Neuron (in vitro differentiated cells): ENCODE data around the gene CIDEA.

Experiments
- H2AFZ ChIP-seq: one replicate; pipeline ENCODE4 v1.6.1; 2013; ENCODE audit warnings: low read depth, mild to moderate bottlenecking, inconsistent platforms, low read length, moderate library complexity
- H3K27me3 ChIP-seq: one replicate; pipeline ENCODE4 v1.6.1; 2013; ENCODE audit warnings: low read length; ENCODE audit not compliant: insufficient read depth
- H3K36me3 ChIP-seq: one replicate; pipeline ENCODE4 v1.6.1; 2013; ENCODE audit warnings: low read length; ENCODE audit not compliant: insufficient read depth
- H3K4me1 ChIP-seq: one replicate; pipeline ENCODE4 v1.6.1; 2013; ENCODE audit warnings: low read length; ENCODE audit not compliant: insufficient read depth
- H3K4me3 ChIP-seq: 2 replicates; pipeline ENCODE4 v1.5.1; 2013; ENCODE audit warnings: mild to moderate bottlenecking, low read length, moderate library complexity
- H3K9me3 ChIP-seq: one replicate; pipeline ENCODE4 v1.6.1; 2013; ENCODE audit warnings: low read length

The CIDEA gene

GRCh38 chr18:12264864-12265263 lies 10.7 kb downstream of the CIDEA start:
- Histone ChIP-seq H3K36me3 (no peaks in the 10 kb centered on the region), H3K4me1 (no peaks in the 10 kb centered on the region), H3K27me3 (peaks cover 12% of the 10 kb centered on the region), H2AFZ (no peak overlapping the region), H3K9me3 (no peaks in the 10 kb centered on the region), H3K4me3 (no peak overlapping the region)

GRCh38 chr18:12271376-12272235 lies 17.4 kb downstream of the CIDEA start:
- H2AFZ ChIP-seq, result peak overlapping the region; percentile 100
- H3K4me1 ChIP-seq, result no peaks in the 10 kb centered on the region
- H3K27me3 ChIP-seq, result no peaks in the 10 kb centered on the region
- H3K9me3 ChIP-seq, result no peaks in the 10 kb centered on the region
- no peaks in the 10 kb centered on the region for H3K36me3 ChIP-seq
- H3K4me3 ChIP-seq, result peak overlapping the region; percentile 64

- Histone ChIP-seq H3K27me3 (no peaks in the 10 kb centered on the region), H3K4me3 (no peak overlapping the region), H3K9me3 (no peaks in the 10 kb centered on the region), H2AFZ (no peak overlapping the region), H3K4me1 (peaks cover 12% of the 10 kb centered on the region), H3K36me3 (no peaks in the 10 kb centered on the region)
Observed at GRCh38 chr18:12274793-12275192, 20.6 kb downstream of the CIDEA start.

GRCh38 chr18:12276736-12277554 lies 22.8 kb downstream of the CIDEA start:
- Histone ChIP-seq H3K4me1 (peaks cover 12% of the 10 kb centered on the region), H3K4me3 (no peak overlapping the region), H2AFZ (no peak overlapping the region), H3K36me3 (no peaks in the 10 kb centered on the region), H3K9me3 (no peaks in the 10 kb centered on the region), H3K27me3 (no peaks in the 10 kb centered on the region)

- H3K4me1 ChIP-seq, result peaks cover 21% of the 10 kb centered on the region
- H3K4me3 ChIP-seq, result peak overlapping the region; percentile 50
- no peaks in the 10 kb centered on the region for H3K9me3 ChIP-seq
Observed at GRCh38 chr18:12278215-12278671, 24.1 kb downstream of the CIDEA start.

GRCh38 chr18:12278741-12279682 lies 24.9 kb downstream of the CIDEA start:
- Histone ChIP-seq H3K27me3 (no peaks in the 10 kb centered on the region), H3K9me3 (no peaks in the 10 kb centered on the region), H3K36me3 (no peaks in the 10 kb centered on the region), H3K4me1 (peaks cover 21% of the 10 kb centered on the region), H3K4me3 (peak overlapping the region; percentile 50), H2AFZ (peak overlapping the region; percentile 62)

More at GRCh38 chr18:12278215-12278671, 24.1 kb downstream of the CIDEA start:
- Histone ChIP-seq H2AFZ (peak overlapping the region; percentile 62), H3K36me3 (no peaks in the 10 kb centered on the region), H3K27me3 (no peaks in the 10 kb centered on the region)

- Histone ChIP-seq H3K4me1 (peaks cover 21% of the 10 kb centered on the region), H3K27me3 (peaks cover 6% of the 10 kb centered on the region), H2AFZ (no peak overlapping the region), H3K9me3 (no peaks in the 10 kb centered on the region), H3K36me3 (no peaks in the 10 kb centered on the region), H3K4me3 (no peak overlapping the region)
Observed at GRCh38 chr18:12279781-12280531, 25.8 kb downstream of the CIDEA start.

GRCh38 chr18:12281861-12282260 lies 27.7 kb downstream of the CIDEA start:
- Histone ChIP-seq H3K4me3 (no peak overlapping the region), H3K36me3 (no peaks in the 10 kb centered on the region), H2AFZ (no peak overlapping the region), H3K9me3 (no peaks in the 10 kb centered on the region), H3K4me1 (peaks cover 21% of the 10 kb centered on the region), H3K27me3 (peaks cover 12% of the 10 kb centered on the region)

- peaks cover 18% of the 10 kb centered on the region for H3K27me3 ChIP-seq
- no peaks in the 10 kb centered on the region for H3K9me3 ChIP-seq
- peaks cover 22% of the 10 kb centered on the region for H3K4me1 ChIP-seq
- H3K36me3 ChIP-seq, result no peaks in the 10 kb centered on the region
- H3K4me3 ChIP-seq, result no peak overlapping the region
- no peak overlapping the region for H2AFZ ChIP-seq
Observed at GRCh38 chr18:12282442-12283039, 28.4 kb downstream of the CIDEA start.

- Histone ChIP-seq H3K27me3 (peaks cover 26% of the 10 kb centered on the region), H3K9me3 (no peaks in the 10 kb centered on the region), H3K4me3 (no peak overlapping the region), H3K36me3 (no peaks in the 10 kb centered on the region), H2AFZ (no peak overlapping the region), H3K4me1 (peaks cover 26% of the 10 kb centered on the region)
Observed at GRCh38 chr18:12283256-12283655, 29.1 kb downstream of the CIDEA start.

- no peaks in the 10 kb centered on the region for H3K9me3 ChIP-seq
Observed at GRCh38 chr18:12283666-12284065, 29.5 kb downstream of the CIDEA start.

More at GRCh38 chr18:12283666-12284065, 29.5 kb downstream of the CIDEA start:
- Histone ChIP-seq H3K4me1 (peaks cover 25% of the 10 kb centered on the region), H3K4me3 (no peak overlapping the region), H3K36me3 (no peaks in the 10 kb centered on the region), H3K27me3 (peaks cover 30% of the 10 kb centered on the region), H2AFZ (no peak overlapping the region)
